Endothelial cell of umbilical vein (primary cell): ENCODE results near the gene INIP. TPM values are rescaled to one million over a fixed set of nuclear protein-coding genes. Genes with fewer than 3 reads are reported as not detected.

ENCODE experiments used
- BruUV-seq: library from RNA; stranded (reverse); fragments of 400-500 nt; replicated peaks from 2 replicates; lab custom pipeline; 2021; lab: Mats Ljungman, UMichigan
- CTCF ChIA-PET: fragments of 300-600, 350-600 bp; sonication (Branson Sonifier 250); formaldehyde crosslinking; loops from one replicate; lab custom pipeline; 2021; ENCODE audit warnings: antibody characterized with exemption, inconsistent platforms; lab: Charles Lee
- POLR2A ChIA-PET: fragments of 300-600, 350-600 bp; sonication (Branson Sonifier 250); formaldehyde crosslinking; loops from one replicate; lab custom pipeline; 2021; ENCODE audit warnings: antibody characterized with exemption, inconsistent platforms; lab: Charles Lee
- DNase-seq: peaks from one replicate; pipeline ENCODE4 v3.0.0-alpha.2; 2011; ENCODE audit warnings: low read depth, low spot score
- FAIRE-seq: peaks from 2 replicates; lab custom pipeline; 2011; peaks lifted over from hg19 to GRCh38; lab: Jason Lieb, UNC
- H2AFZ ChIP-seq: 2 replicates; pipeline ENCODE4 v1.6.0; 2012; ENCODE audit warnings: low read depth, low read length, control low read depth, inconsistent platforms
- H3K27ac ChIP-seq: 2 replicates; pipeline ENCODE4 v1.5.1; 2011; ENCODE audit warnings: low read depth, mild to moderate bottlenecking, control low read depth, low read length, moderate library complexity; ENCODE audit not compliant: insufficient read depth
- H3K27me3 ChIP-seq, 2 experiments: 2 replicates each; pipeline versions ENCODE4 v1.6.0 to v1.6.1; 2011; ENCODE audit warnings: low read length in 2 of 2, mixed read lengths in 1 of 2; ENCODE audit not compliant: control insufficient read depth in 2 of 2, insufficient read depth in 2 of 2
- H3K36me3 ChIP-seq, 2 experiments: 2 replicates in 1 of 2; 3 replicates in 1 of 2; pipeline ENCODE4 v1.5.1; 2011; ENCODE audit warnings: low read length in 2 of 2, mild to moderate bottlenecking in 1 of 2, moderate library complexity in 1 of 2; ENCODE audit not compliant: control insufficient read depth in 2 of 2, insufficient read depth in 2 of 2; ENCODE audit errors: extremely low read depth in 1 of 2
- H3K4me1 ChIP-seq: 3 replicates; pipeline ENCODE4 v1.5.1; 2011; ENCODE audit warnings: mild to moderate bottlenecking, low read length; ENCODE audit not compliant: control insufficient read depth, insufficient read depth; ENCODE audit errors: extremely low read depth
- H3K4me2 ChIP-seq: 2 replicates; pipeline ENCODE4 v1.6.1; 2011; ENCODE audit warnings: low read length, control low read depth, mixed read lengths; ENCODE audit not compliant: insufficient read depth
- H3K4me3 ChIP-seq, 3 experiments: fragments of 200-600 bp in 1 of 3; sonication (generic), shearing (Covaris generic) in 1 of 3; replicated peaks in 1 of 3; 2 replicates each; pipeline ENCODE4 v1.5.1; 2011 to 2016; ENCODE audit warnings: control low read depth in 3 of 3, low read length in 3 of 3, mild to moderate bottlenecking in 2 of 3, inconsistent platforms in 1 of 3, low read depth in 1 of 3, moderate library complexity in 1 of 3; ENCODE audit not compliant: insufficient read depth in 1 of 3
- H3K79me2 ChIP-seq: 2 replicates; pipeline ENCODE4 v1.6.0; 2012; ENCODE audit warnings: low read length, inconsistent platforms; ENCODE audit not compliant: control insufficient read depth, insufficient read depth
- H3K9ac ChIP-seq: replicated peaks from 2 replicates; pipeline ENCODE3; 2011; ENCODE audit warnings: low read length, control low read depth; ENCODE audit not compliant: insufficient read depth; ENCODE audit errors: extremely low read depth
- H3K9me1 ChIP-seq: replicated peaks from 3 replicates; pipeline ENCODE4 v1.6.0; 2011; ENCODE audit warnings: mild to moderate bottlenecking, low read length; ENCODE audit not compliant: control insufficient read depth, insufficient read depth; ENCODE audit errors: extremely low read depth
- H3K9me3 ChIP-seq: replicated peaks from 2 replicates; pipeline ENCODE4 v1.5.1; 2012; ENCODE audit warnings: low read length, inconsistent platforms; ENCODE audit not compliant: control insufficient read depth, insufficient read depth
- H4K20me1 ChIP-seq: replicated peaks from 2 replicates; pipeline ENCODE3; 2011; ENCODE audit warnings: mild to moderate bottlenecking, low read length; ENCODE audit not compliant: control insufficient read depth, insufficient read depth; ENCODE audit errors: extremely low read depth
- EZH2 ChIP-seq: IDR thresholded peaks from 2 replicates; pipeline ENCODE4 v1.6.1; 2012; ENCODE audit warnings: borderline replicate concordance, low read depth, mild to moderate bottlenecking, moderate library complexity, low read length, inconsistent platforms; ENCODE audit not compliant: severe bottlenecking
- FOS ChIP-seq: IDR thresholded peaks from 2 replicates; pipeline ENCODE4 v1.6.1; 2011; ENCODE audit warnings: mild to moderate bottlenecking, low read length, moderate library complexity, borderline replicate concordance; ENCODE audit not compliant: insufficient read depth
- GATA2 ChIP-seq: IDR thresholded peaks from 2 replicates; pipeline ENCODE4 v1.7.0; 2011; ENCODE audit warnings: low read depth, mild to moderate bottlenecking, moderate library complexity, mixed read lengths, low read length; ENCODE audit not compliant: insufficient read length, insufficient read depth
- JUN ChIP-seq: IDR thresholded peaks from 2 replicates; pipeline ENCODE4 v1.6.1; 2011; ENCODE audit warnings: borderline replicate concordance, low read depth; ENCODE audit not compliant: insufficient read length, insufficient read depth
- MAX ChIP-seq: IDR thresholded peaks from 2 replicates; pipeline ENCODE4 v1.6.1; 2011; ENCODE audit not compliant: insufficient read depth, insufficient read length
- MYC ChIP-seq: IDR thresholded peaks from one replicate; pipeline ENCODE4 v1.6.1; 2011; ENCODE audit warnings: mild to moderate bottlenecking, low read depth, low read length
- POLR2A ChIP-seq: IDR thresholded peaks from 2 replicates; pipeline ENCODE4 v1.6.1; 2012; ENCODE audit warnings: low read depth, mild to moderate bottlenecking, control low read depth, low read length
- POLR2AphosphoS5 ChIP-seq: IDR thresholded peaks from 2 replicates; pipeline ENCODE4 v1.6.1; 2012; ENCODE audit warnings: low read depth, mild to moderate bottlenecking, control low read depth, low read length, moderate library complexity; ENCODE audit not compliant: insufficient read depth
- dilution Hi-C: fragments of 300-500 bp; cut with MboI; formaldehyde crosslinking; loops from one replicate; pipeline ENCODE4 v1.15.0; 2019; ENCODE audit warnings: low sequenced_read_pairs; ENCODE audit not compliant: extremely low pct_ligation_motif_present
- intact Hi-C: fragments of 100-400 bp; cut with micrococcal nuclease; formaldehyde crosslinking; loops from one replicate; pipeline ENCODE4 v1.10.0; 2022
- polyA plus RNA-seq, 4 experiments: library from polyadenylated mRNA; depleted of rRNA in 3 of 4; stranded (reverse) in 3 of 4; unstranded in 1 of 4; fragments of >200 nt; gene quantifications; 2 replicates each; pipeline versions ENCODE4 v1.2.1 to v1.2.3, GENCODE V29; 2011 to 2012; ENCODE audit warnings: missing spikeins in 1 of 4
- total RNA-seq: library from RNA; stranded (reverse); gene quantifications from 2 replicates; pipeline ENCODE4 v1.2.3, GENCODE V29; 2021
- TF ChIP-seq, protein P1 (sequence below), 2 donors: IDR thresholded peaks; 1 replicate in 1 of 2; 2 replicates in 1 of 2; pipeline ENCODE4 v1.5.1; 2011; ENCODE audit warnings: low read length in 2 of 2, mild to moderate bottlenecking in 2 of 2, moderate library complexity in 2 of 2, control low read depth in 1 of 2, inconsistent platforms in 1 of 2, low read depth in 1 of 2; ENCODE audit not compliant: insufficient read depth in 1 of 2; ENCODE audit errors: extremely low read depth in 1 of 2

INIP gene
- total and polyA plus RNA-seq, 2 donors (not counting 3 experiments of a cell fraction or from before 2014, with no cell fraction given) = 12.3 to 25.7 TPM

GRCh38 chr9:112726428-112726827 is 8.5 kb upstream of the INIP start:
- Histone ChIP-seq H3K79me2 (no peaks in the 10 kb centered on the region), H3K36me3 (no peaks in the 10 kb centered on the region), H4K20me1 (no peaks in the 10 kb centered on the region), H3K9me1 (no peaks in the 10 kb centered on the region), H2AFZ (no peak overlapping the region), H3K27me3 (peaks cover 0 to 2% of the 10 kb centered on the region in 2 experiments), H3K27ac (no peak overlapping the region), H3K9ac (no peak overlapping the region), H3K4me3 (no peak overlapping the region), H3K4me2 (no peak overlapping the region), H3K4me1 (no peaks in the 10 kb centered on the region), H3K9me3 (no peaks in the 10 kb centered on the region)
- dilution Hi-C loops = no loop called here
- FAIRE-seq (no peak), DNase-seq (no peak)
- TF ChIP-seq MAX (no peak), POLR2A (no peak), GATA2 (no peak), JUN (no peak), POLR2AphosphoS5 (no peak), MYC (no peak), EZH2 (no peak), FOS (no peak)
- TF ChIP-seq, protein P1, sequence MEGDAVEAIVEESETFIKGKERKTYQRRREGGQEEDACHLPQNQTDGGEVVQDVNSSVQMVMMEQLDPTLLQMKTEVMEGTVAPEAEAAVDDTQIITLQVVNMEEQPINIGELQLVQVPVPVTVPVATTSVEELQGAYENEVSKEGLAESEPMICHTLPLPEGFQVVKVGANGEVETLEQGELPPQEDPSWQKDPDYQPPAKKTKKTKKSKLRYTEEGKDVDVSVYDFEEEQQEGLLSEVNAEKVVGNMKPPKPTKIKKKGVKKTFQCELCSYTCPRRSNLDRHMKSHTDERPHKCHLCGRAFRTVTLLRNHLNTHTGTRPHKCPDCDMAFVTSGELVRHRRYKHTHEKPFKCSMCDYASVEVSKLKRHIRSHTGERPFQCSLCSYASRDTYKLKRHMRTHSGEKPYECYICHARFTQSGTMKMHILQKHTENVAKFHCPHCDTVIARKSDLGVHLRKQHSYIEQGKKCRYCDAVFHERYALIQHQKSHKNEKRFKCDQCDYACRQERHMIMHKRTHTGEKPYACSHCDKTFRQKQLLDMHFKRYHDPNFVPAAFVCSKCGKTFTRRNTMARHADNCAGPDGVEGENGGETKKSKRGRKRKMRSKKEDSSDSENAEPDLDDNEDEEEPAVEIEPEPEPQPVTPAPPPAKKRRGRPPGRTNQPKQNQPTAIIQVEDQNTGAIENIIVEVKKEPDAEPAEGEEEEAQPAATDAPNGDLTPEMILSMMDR (IDR thresholded peaks at IDR 0.05; ENCODE audit: extremely low read depth in 1 of 2, insufficient read depth in 1 of 2, low read depth in 1 of 2, low read length in 2 of 2) = no peak
- ChIA-PET CTCF (no interaction called here), POLR2A (no interaction called here)
- intact Hi-C loops = no loop called here
- no TSS peak for BruUV-seq
